Neural cell (in vitro differentiated cells): Measurements from ENCODE around the gene TTC39A.

Experiments used
- CTCF ChIP-seq: fragments of 450-650 bp; IDR thresholded peaks from 2 replicates; pipeline ENCODE4 v1.5.1; 2014; ENCODE audit warnings: antibody characterized with exemption, mild to moderate bottlenecking, moderate library complexity; ENCODE audit not compliant: poor library complexity, severe bottlenecking
- MXI1 ChIP-seq: fragments of 450-650 bp; conservative IDR thresholded peaks from 2 replicates; pipeline ENCODE4 v1.6.1; 2014; ENCODE audit warnings: antibody characterized with exemption, mild to moderate bottlenecking; ENCODE audit not compliant: poor library complexity, severe bottlenecking
- POLR2AphosphoS5 ChIP-seq: IDR thresholded peaks from 2 replicates; pipeline ENCODE4 v1.6.1; 2012

GRCh38 chr1:51301152-51301843 is 29.1 kb downstream of the TTC39A start:
- TF ChIP-seq POLR2AphosphoS5 (no peak), MXI1 (no peak), CTCF (no peak)
